Pulmonary artery endothelial cell (primary cell): ENCODE measurements around the gene CPLX3. TPM values are rescaled to one million over a fixed set of nuclear protein-coding genes. Genes with fewer than 3 reads are reported as not detected.

Source experiments
- DNase-seq: peaks from one replicate; pipeline ENCODE4 v3.0.0-alpha.2; 2011; ENCODE audit warnings: low read depth, low spot score
- total RNA-seq: library from RNA; depleted of rRNA; stranded (reverse); fragments of >200 nt; gene quantifications from 2 replicates; pipeline ENCODE4 v1.2.3, GENCODE V29; 2014

The CPLX3 gene
- total RNA-seq, 1 donor from 2014 or later, result not detected

- DNase-seq, result no peak
These were observed 38.3 kb upstream of the CPLX3 start for GRCh38 chr15:74788042-74788682.

GRCh38 chr15:74788683-74789151 lies 37.7 kb upstream of the CPLX3 start:
- no peak for DNase-seq

GRCh38 chr15:74789171-74789631 lies 37.2 kb upstream of the CPLX3 start:
- no peak for DNase-seq

- no peak for DNase-seq
These were observed 36.7 kb upstream of the CPLX3 start for GRCh38 chr15:74789741-74790079.

GRCh38 chr15:74790080-74790916 lies 36.1 kb upstream of the CPLX3 start:
- no peak for DNase-seq

DNA sequence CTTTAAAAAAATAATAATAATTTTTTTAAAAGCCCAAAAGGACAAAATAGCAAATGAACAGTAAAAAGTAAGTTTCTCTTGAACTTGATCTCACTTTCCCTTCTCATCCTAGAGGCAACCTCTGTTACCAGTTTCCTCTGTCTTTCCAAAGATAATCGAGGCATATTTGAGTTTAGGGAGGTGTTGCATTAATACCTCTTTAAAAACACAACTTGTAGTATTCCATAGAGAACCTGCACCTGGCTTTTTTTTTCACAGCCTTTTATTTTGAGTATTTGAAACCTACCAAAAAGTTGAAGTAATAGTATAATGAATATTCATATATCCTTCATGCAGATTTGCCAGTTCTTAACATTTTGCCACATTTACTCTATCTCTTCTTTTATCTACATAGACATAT lies 35.4 kb upstream of the CPLX3 start:
- no peak for DNase-seq

DNA sequence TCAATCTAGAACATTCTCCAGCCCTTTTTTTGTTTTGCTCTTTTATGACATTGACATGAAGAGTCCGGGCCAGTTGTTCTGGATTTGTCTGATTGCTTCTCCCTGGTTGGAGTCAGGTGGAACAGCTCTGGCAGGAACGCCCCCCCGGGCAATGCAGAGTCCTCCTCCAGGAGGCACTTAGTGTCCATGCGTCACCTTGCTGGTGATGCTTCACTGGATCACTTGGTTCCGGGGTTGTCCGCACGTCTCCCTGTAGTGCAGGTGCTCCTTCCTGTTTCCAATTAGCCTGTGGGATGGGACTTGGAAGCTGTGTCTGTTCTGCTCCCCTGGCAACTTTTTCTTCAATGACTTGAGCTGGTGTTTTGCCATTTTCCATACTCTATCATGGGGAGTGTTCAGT lies 34.8 kb upstream of the CPLX3 start:
- no peak for DNase-seq

DNA sequence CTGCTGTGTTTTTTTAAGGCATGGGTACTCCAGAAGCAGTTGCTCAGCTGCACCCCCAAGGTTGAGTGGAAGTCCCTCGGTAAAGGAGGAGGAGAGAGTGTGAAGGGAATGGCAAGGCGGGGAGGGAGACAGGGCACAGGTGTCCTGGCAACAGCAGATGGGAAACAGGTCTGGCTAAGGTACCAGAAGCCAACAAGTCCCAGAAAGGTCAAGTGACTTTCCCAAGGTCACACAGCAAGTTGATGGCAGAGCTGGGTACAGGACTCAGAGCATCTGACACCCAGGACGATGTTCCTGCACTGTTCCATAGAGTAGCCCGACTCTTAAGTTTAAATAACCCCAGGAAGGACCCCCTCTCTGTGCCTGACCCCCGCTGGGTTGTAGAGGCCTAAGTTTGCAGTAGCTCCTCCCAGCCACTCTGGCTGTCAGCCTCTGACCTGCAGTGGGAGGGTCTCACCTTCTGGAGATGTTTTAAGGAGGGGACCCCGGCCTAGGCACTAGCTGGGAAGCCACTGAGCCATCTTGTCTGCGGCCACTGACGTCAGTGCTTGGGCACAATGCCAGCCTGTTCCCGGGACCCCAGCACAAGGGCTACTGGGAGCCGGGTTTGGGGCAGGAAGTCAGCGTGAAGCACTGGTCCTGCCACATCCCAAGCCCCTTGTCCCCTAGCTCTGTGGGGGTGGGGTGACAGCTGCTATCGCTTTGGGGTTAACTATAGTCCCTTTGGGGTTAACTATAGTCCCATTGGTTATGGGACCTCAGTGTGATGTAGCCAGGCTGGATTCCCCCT lies 34.0 kb upstream of the CPLX3 start:
- no peak for DNase-seq

GRCh38 chr15:74793135-74794028 lies 33.0 kb upstream of the CPLX3 start:
- DNase-seq, result no peak

DNA sequence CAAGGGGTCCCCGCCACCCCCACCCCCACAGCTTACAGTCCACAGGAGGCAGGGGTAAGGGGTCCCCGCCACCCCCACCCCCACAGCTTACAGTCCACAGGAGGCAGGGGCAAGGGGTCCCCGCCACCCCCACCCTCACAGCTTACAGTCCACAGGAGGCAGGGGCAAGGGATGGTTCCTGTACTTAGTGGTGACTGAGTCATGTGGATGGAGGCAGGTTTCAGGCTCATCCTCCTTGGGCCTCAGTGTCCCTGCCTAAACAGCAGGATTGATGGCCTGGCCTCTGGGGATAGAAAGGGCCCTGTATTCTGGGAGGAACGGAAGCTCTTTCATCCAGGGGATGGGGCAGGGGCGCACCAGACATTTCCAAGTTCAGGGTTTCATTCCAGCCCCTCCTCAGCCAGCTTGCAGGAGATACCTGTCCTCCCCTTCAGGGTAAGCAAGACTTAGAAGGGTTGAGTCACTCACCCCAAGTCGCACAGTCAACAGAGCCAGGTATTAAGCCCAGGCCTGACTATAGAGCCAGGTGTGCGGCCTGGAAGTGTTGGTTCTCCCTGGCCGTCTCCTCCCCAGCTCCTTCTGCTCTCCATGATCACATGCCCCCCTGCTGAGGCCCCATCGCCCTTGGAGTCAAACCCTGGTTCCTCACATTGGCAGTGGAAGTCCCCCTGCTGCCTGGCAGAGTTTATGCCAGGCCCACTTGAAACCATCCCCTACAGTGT lies 32.0 kb upstream of the CPLX3 start:
- DNase-seq, result no peak

GRCh38 chr15:74794970-74795349 lies 31.5 kb upstream of the CPLX3 start:
- DNase-seq, result no peak

DNA sequence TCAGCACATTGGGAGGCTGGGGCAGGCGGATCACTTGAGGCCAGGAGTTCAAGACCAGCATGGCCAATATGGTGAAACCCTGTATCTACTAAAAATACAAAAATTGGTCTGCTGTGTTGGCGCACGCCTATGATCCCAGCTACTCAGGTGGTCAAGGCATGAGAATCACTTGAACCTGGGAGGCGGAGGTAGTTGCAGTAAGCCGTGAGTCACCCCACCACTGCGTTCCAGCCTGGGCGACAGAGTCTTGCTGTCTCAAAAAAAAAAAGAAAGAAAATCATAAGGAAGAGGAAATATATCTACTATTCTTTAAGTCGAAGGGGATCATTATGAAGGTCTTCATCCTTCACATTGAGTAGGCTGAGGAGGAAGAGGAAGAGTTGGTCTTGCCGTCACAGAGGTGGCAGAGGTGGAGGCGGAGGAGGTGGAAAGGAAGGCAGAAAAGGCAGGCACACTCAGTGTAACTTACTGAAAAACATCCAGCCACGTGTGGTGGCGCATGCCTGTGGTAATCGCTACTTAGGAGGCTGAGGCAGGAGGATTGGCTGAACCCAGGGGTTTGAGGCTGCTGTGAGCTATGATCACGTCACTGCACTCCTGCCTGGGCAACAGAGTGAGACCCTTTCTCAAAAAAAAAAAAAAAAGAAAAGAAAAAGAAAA lies 30.3 kb upstream of the CPLX3 start:
- DNase-seq, result no peak

- no peak for DNase-seq
These were observed 27.8 kb upstream of the CPLX3 start for GRCh38 chr15:74798388-74799254.

DNA sequence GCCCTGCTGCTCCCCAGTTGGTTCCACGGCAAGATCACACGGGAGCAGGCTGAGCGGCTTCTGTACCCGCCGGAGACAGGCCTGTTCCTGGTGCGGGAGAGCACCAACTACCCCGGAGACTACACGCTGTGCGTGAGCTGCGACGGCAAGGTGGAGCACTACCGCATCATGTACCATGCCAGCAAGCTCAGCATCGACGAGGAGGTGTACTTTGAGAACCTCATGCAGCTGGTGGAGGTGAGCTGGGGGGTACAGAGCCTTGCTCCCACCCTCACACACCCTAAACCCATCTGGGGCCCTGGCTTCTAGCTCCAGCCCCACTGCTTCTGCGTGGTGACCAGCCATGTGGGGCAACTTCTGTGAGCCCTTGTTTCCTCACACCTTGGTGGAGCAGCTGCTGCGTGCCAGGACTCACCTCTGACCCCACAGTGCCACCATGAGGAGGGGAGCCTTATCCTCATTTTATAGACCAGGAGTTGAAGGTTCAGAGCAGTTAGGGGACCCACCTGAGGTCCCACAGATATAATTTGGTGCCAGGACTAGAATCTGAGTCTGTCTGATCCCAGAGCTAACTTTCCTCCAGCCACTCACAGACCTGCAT lies 27.1 kb upstream of the CPLX3 start:
- DNase-seq, result no peak

- DNase-seq, result no peak
These were observed 26.4 kb upstream of the CPLX3 start for GRCh38 chr15:74799856-74800558.

DNA sequence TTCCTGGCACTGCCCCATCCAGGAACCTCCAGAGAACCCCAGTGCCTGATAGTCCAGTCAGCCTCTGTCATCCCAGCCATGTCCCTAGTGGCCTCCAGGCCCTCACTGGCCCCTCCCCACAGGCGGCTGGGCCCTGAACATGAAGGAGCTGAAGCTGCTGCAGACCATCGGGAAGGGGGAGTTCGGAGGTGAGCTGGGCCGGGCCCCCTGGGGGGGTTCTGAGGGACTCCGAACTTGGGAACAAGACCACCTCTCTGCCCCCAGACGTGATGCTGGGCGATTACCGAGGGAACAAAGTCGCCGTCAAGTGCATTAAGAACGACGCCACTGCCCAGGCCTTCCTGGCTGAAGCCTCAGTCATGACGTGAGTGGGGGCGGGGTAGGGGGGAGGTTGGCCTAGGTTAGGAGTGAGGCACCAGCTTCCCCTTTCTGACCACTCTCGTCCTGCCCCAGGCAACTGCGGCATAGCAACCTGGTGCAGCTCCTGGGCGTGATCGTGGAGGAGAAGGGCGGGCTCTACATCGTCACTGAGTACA lies 25.8 kb upstream of the CPLX3 start:
- DNase-seq, result no peak

DNA sequence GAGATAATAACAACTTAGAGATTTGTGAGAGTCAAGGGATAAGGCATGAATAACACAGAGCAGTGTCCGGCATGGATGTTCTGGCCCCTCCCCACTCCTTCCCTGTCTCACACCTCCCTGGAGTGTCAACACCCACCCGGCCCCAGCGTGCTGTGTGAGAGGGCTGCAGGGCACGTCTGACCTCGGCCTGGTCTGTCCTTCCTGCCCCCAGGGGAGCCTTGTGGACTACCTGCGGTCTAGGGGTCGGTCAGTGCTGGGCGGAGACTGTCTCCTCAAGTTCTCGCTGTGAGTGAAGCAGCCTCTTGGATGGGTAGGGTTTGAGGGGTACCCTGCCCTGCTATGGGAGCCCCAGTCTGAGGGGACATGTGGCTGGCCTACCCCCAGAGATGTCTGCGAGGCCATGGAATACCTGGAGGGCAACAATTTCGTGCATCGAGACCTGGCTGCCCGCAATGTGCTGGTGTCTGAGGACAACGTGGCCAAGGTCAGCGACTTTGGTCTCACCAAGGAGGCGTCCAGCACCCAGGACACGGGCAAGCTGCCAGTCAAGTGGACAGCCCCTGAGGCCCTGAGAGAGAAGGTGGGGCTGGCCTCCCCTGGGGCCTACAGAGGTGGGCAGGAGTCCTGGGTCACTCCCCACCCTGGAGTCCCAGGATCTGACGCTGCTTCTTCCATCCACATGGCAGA lies 25.0 kb upstream of the CPLX3 start:
- DNase-seq, result no peak
